Activated naive CD8-positive, alpha-beta T cell treated with anti-CD3 and anti-CD28 coated beads, Interleukin-2, amount 50 U/mL, for 16 hours (primary cell): ENCODE measurements around the gene TGIF2.
"Not testable (repeated sequence)": the region's sequence is repeated elsewhere in the genome, so short reads cannot be mapped to it uniquely, and the experiment has no call there.

Source experiments
- DNase-seq: peaks from one replicate; pipeline ENCODE4 v3.0.0-alpha.2; 2020; ENCODE audit warnings: low read depth, low spot score

TGIF2 gene

GRCh38 chr20:36613974-36614373, 40.6 kb downstream of the TGIF2 start:
- DNase-seq: no peak

- DNase-seq: no peak
These were observed 41.6 kb downstream of the TGIF2 start for GRCh38 chr20:36614781-36615557.

GRCh38 chr20:36620917-36621316, 47.5 kb downstream of the TGIF2 start:
- DNase-seq: no peak

- DNase-seq: no peak
These were observed 50.0 kb downstream of the TGIF2 start for GRCh38 chr20:36623444-36623843.

GRCh38 chr20:36624068-36624943, 50.9 kb downstream of the TGIF2 start:
- DNase-seq: no peak

- DNase-seq: no peak
These were observed 51.5 kb downstream of the TGIF2 start for GRCh38 chr20:36624944-36625324.

- DNase-seq: no peak
These were observed 54.7 kb downstream of the TGIF2 start for GRCh38 chr20:36628076-36628475.

GRCh38 chr20:36629719-36630681, 56.6 kb downstream of the TGIF2 start:
- no peak for DNase-seq

GRCh38 chr20:36631646-36632045, 58.2 kb downstream of the TGIF2 start:
- no peak for DNase-seq

GRCh38 chr20:36632147-36632486, 58.7 kb downstream of the TGIF2 start:
- DNase-seq: no peak

GRCh38 chr20:36632487-36633284, 59.3 kb downstream of the TGIF2 start:
- no peak for DNase-seq

- DNase-seq: no peak
These were observed 59.9 kb downstream of the TGIF2 start for GRCh38 chr20:36633285-36633772.

- DNase-seq: no peak
These were observed 60.9 kb downstream of the TGIF2 start for GRCh38 chr20:36634342-36634741.

- DNase-seq: not testable (repeated sequence)
These were observed 65.5 kb downstream of the TGIF2 start for GRCh38 chr20:36638876-36639400.

- no peak for DNase-seq
These were observed 68.1 kb downstream of the TGIF2 start for GRCh38 chr20:36641506-36641843.

GRCh38 chr20:36642136-36642535, 68.7 kb downstream of the TGIF2 start:
- DNase-seq: no peak
